Neuronal stem cell (in vitro differentiated cells): Measurements from ENCODE around the gene FAM168B.

ENCODE experiments used
- DNase-seq: peaks from one replicate; pipeline ENCODE4 v3.0.0-alpha.2; 2013; ENCODE audit warnings: low spot score
- H2AFZ ChIP-seq: one replicate; pipeline ENCODE4 v1.6.1; 2013; ENCODE audit warnings: mild to moderate bottlenecking, low read length, inconsistent platforms
- H2AK5ac ChIP-seq: 2 replicates; pipeline ENCODE4 v1.6.1; 2013; ENCODE audit warnings: low read depth, mild to moderate bottlenecking, inconsistent platforms, low read length, moderate library complexity, mixed read lengths
- H2BK120ac ChIP-seq: 2 replicates; pipeline ENCODE4 v1.6.1; 2013; ENCODE audit warnings: low read depth, mild to moderate bottlenecking, inconsistent platforms, low read length, moderate library complexity, mixed read lengths
- H2BK12ac ChIP-seq: one replicate; pipeline ENCODE4 v1.6.1; 2013; ENCODE audit warnings: low read length, inconsistent platforms
- H2BK15ac ChIP-seq: 2 replicates; pipeline ENCODE4 v1.6.1; 2013; ENCODE audit warnings: mild to moderate bottlenecking, low read length, inconsistent platforms, mixed read lengths
- H2BK5ac ChIP-seq: one replicate; pipeline ENCODE4 v1.6.1; 2013; ENCODE audit warnings: inconsistent platforms, mild to moderate bottlenecking, low read length, moderate library complexity
- H3K14ac ChIP-seq: one replicate; pipeline ENCODE4 v1.6.1; 2013; ENCODE audit warnings: low read length, inconsistent platforms
- H3K18ac ChIP-seq: 2 replicates; pipeline ENCODE4 v1.6.1; 2013; ENCODE audit warnings: low read length, inconsistent platforms
- H3K23ac ChIP-seq: 2 replicates; pipeline ENCODE4 v1.6.1; 2013; ENCODE audit warnings: low read depth, mild to moderate bottlenecking, mixed read lengths, low read length, inconsistent platforms; ENCODE audit not compliant: poor library complexity
- H3K27ac ChIP-seq: replicated peaks from 3 replicates; pipeline ENCODE4 v1.5.1; 2013; ENCODE audit warnings: low read length, inconsistent platforms
- H3K27me3 ChIP-seq, 3 experiments: 2 replicates each; pipeline ENCODE4 v1.6.1; 2013; ENCODE audit warnings: low read length in 3 of 3, mild to moderate bottlenecking in 2 of 3, inconsistent platforms in 1 of 3, low read depth in 1 of 3, mixed read lengths in 1 of 3, moderate library complexity in 1 of 3; ENCODE audit not compliant: control insufficient read depth in 3 of 3, insufficient read depth in 3 of 3
- H3K36me3 ChIP-seq, 2 donors: replicated peaks in 1 of 2; 2 replicates each; pipeline ENCODE4 v1.6.1; 2013; ENCODE audit warnings: low read length in 2 of 2; ENCODE audit not compliant: control insufficient read depth in 2 of 2, insufficient read depth in 2 of 2
- H3K4ac ChIP-seq: 2 replicates; pipeline ENCODE4 v1.6.1; 2013; ENCODE audit warnings: inconsistent platforms, mild to moderate bottlenecking, low read length, moderate library complexity
- H3K4me1 ChIP-seq, 2 donors: 1 replicate in 1 of 2; 2 replicates in 1 of 2; pipeline ENCODE4 v1.6.1; 2013; ENCODE audit warnings: low read length in 2 of 2, low read depth in 1 of 2; ENCODE audit not compliant: control insufficient read depth in 2 of 2, insufficient read depth in 1 of 2
- H3K4me2 ChIP-seq: one replicate; pipeline ENCODE4 v1.6.1; 2013; ENCODE audit warnings: mild to moderate bottlenecking, low read length, inconsistent platforms; ENCODE audit not compliant: insufficient read depth, poor library complexity, severe bottlenecking
- H3K4me3 ChIP-seq, 2 donors: 2 replicates each; pipeline ENCODE4 v1.5.1; 2013; ENCODE audit warnings: low read length in 2 of 2, mild to moderate bottlenecking in 2 of 2, inconsistent platforms in 1 of 2, moderate library complexity in 1 of 2
- H3K79me1 ChIP-seq: one replicate; pipeline ENCODE4 v1.6.1; 2013; ENCODE audit warnings: low read depth, mild to moderate bottlenecking, inconsistent platforms, low read length, moderate library complexity
- H3K9ac ChIP-seq: one replicate; pipeline ENCODE4 v1.6.1; 2013; ENCODE audit warnings: mild to moderate bottlenecking, low read depth, low read length, inconsistent platforms; ENCODE audit not compliant: poor library complexity
- H3K9me3 ChIP-seq, 2 donors: replicated peaks in 1 of 2; 2 replicates each; pipeline versions ENCODE3 to v1.6.1; 2013; ENCODE audit warnings: low read length in 2 of 2, mild to moderate bottlenecking in 2 of 2, inconsistent platforms in 1 of 2, low read depth in 1 of 2, mixed read lengths in 1 of 2, moderate library complexity in 1 of 2; ENCODE audit not compliant: control insufficient read depth in 2 of 2, insufficient read depth in 1 of 2
- H4K8ac ChIP-seq: one replicate; pipeline ENCODE4 v1.6.1; 2013; ENCODE audit warnings: low read depth, mild to moderate bottlenecking, inconsistent platforms, low read length, moderate library complexity
- H4K91ac ChIP-seq: one replicate; pipeline ENCODE4 v1.6.1; 2013; ENCODE audit warnings: low read length, low read depth, mild to moderate bottlenecking, inconsistent platforms; ENCODE audit not compliant: poor library complexity
- WGBS, 2 donors: extraction: QIAGEN DNeasy Blood & Tissue Kit; methylation state at CpG; one replicate each; pipeline ENCODE4 v1.1.7; 2013; ENCODE audit warnings: missing lambda C conversion rate in 2 of 2, mixed read lengths in 1 of 2; ENCODE audit not compliant: insufficient read length in 2 of 2, insufficient replicate concordance in 1 of 2; ENCODE audit errors: extremely low coverage in 2 of 2; 5-methylcytosine and 5-hydroxymethylcytosine counted together

Gene FAM168B

DNA sequence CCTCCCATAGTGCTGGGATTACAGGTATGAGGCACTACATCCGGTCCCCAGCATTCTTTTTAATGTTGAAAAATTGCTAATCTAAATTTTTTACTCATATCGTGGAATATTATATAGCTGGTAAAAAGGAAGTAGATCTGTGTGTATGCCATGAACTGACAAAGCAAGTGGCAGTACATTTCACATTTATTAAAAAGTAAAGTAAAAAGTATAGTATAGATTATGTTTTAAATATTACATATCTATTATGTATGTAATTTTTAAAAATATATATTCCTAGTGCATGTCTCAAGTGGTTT lies 37.0 kb upstream of the FAM168B start:
- H3K18ac ChIP-seq = no peak overlapping the region
- no peaks in the 10 kb centered on the region for H3K4me1 ChIP-seq
- H2BK12ac ChIP-seq = no peak overlapping the region
- H2BK5ac ChIP-seq = no peak overlapping the region
- DNase-seq = no peak
- no peak overlapping the region for H2BK120ac ChIP-seq
- no CpG with 5 or more reads among the region's 2 CpGs for WGBS, 2 donors
- no peaks in the 10 kb centered on the region for H3K27me3 ChIP-seq
- no peaks in the 10 kb centered on the region for H3K79me1 ChIP-seq
- no peak overlapping the region for H3K23ac ChIP-seq
- H3K9ac ChIP-seq = no peak overlapping the region
- H2BK15ac ChIP-seq = no peak overlapping the region
- no peaks in the 10 kb centered on the region for H3K9me3 ChIP-seq
- no peak overlapping the region for H3K4ac ChIP-seq
- H3K4me3 ChIP-seq = no peak overlapping the region
- H2AK5ac ChIP-seq = no peak overlapping the region
- H2AFZ ChIP-seq = no peak overlapping the region
- H3K27ac ChIP-seq = no peak overlapping the region
- no peak overlapping the region for H4K91ac ChIP-seq
- H3K4me2 ChIP-seq = no peak overlapping the region
- no peak overlapping the region for H4K8ac ChIP-seq
- H3K36me3 ChIP-seq = peaks cover 12 to 89% of the 10 kb centered on the region in 2 donors
- H3K14ac ChIP-seq = no peak overlapping the region

DNA sequence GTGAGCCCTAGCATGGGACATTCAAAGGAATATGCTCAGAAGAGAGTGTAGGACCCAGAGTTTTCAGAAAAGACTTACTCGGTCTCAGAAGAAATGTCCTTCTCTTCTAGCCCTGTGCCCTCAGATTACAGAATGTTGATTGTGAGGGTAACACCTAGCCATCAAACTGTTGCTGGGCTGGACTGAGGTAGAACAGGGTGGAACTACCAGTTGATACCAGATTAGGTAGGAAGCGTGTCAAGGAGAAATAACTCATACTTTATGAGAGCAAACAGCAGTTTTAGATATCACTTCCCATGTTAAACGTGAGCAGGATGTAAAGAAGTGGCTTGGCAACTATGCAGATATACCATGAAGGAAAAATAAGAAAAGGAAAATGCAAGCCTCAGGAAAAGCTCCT lies 34.7 kb upstream of the FAM168B start:
- no peak overlapping the region for H3K23ac ChIP-seq
- H3K18ac ChIP-seq = no peak overlapping the region
- no peaks in the 10 kb centered on the region for H3K27me3 ChIP-seq
- peaks cover 13 to 78% of the 10 kb centered on the region in 2 donors for H3K36me3 ChIP-seq
- H3K9me3 ChIP-seq = peaks cover 0 to 1% of the 10 kb centered on the region in 2 donors
- no peak for DNase-seq
- no peak overlapping the region for H2BK5ac ChIP-seq
- no peak overlapping the region for H3K27ac ChIP-seq
- no CpG with 5 or more reads among the region's 3 CpGs for WGBS, 2 donors
- H2BK15ac ChIP-seq = no peak overlapping the region
- no peak overlapping the region for H3K4me3 ChIP-seq
- no peak overlapping the region for H2AK5ac ChIP-seq
- H3K4me1 ChIP-seq = peaks cover 0 to 2% of the 10 kb centered on the region in 2 donors
- no peak overlapping the region for H2BK12ac ChIP-seq
- peaks cover 5% of the 10 kb centered on the region for H3K79me1 ChIP-seq
- H3K14ac ChIP-seq = no peak overlapping the region
- H3K4ac ChIP-seq = no peak overlapping the region
- no peak overlapping the region for H2AFZ ChIP-seq
- no peak overlapping the region for H4K91ac ChIP-seq
- H2BK120ac ChIP-seq = no peak overlapping the region
- H3K4me2 ChIP-seq = no peak overlapping the region
- H4K8ac ChIP-seq = no peak overlapping the region
- no peak overlapping the region for H3K9ac ChIP-seq

DNA sequence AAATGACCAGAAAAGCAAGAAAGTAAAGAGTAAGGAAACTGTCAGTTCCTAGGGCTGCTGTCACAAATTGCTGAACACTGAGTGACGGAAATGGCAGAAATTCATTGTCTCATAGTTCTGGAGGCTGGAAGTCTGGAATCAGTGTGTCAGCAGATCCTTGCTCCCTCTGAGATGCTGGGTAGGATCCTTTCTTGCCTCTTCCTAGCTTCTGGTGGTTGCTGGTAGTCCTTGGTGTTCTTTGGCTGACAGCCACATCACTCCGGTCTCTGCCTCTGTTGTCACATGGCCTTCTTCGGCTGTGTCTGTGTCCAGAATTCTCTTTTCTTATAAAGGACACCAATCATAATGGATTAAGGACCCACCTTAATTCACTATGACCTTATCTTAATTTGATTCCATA lies 33.8 kb upstream of the FAM168B start:
- no peak overlapping the region for H4K91ac ChIP-seq
- H4K8ac ChIP-seq = no peak overlapping the region
- no peak overlapping the region for H3K4me3 ChIP-seq
- H2BK120ac ChIP-seq = no peak overlapping the region
- no peak overlapping the region for H3K18ac ChIP-seq
- no peak overlapping the region for H3K4ac ChIP-seq
- no peaks in the 10 kb centered on the region for H3K27me3 ChIP-seq
- H2AFZ ChIP-seq = no peak overlapping the region
- H3K4me2 ChIP-seq = no peak overlapping the region
- no peak overlapping the region for H3K14ac ChIP-seq
- peaks cover 0 to 1% of the 10 kb centered on the region in 2 donors for H3K9me3 ChIP-seq
- no peak overlapping the region for H3K23ac ChIP-seq
- no peak for DNase-seq
- no peak overlapping the region for H2BK12ac ChIP-seq
- no CpG with 5 or more reads among the region's 3 CpGs for WGBS, 2 donors
- H3K9ac ChIP-seq = no peak overlapping the region
- no peak overlapping the region for H2BK15ac ChIP-seq
- H3K4me1 ChIP-seq = peaks cover 0 to 2% of the 10 kb centered on the region in 2 donors
- H2BK5ac ChIP-seq = no peak overlapping the region
- peaks cover 5% of the 10 kb centered on the region for H3K79me1 ChIP-seq
- no peak overlapping the region for H3K27ac ChIP-seq
- H3K36me3 ChIP-seq = peaks cover 15 to 78% of the 10 kb centered on the region in 2 donors
- H2AK5ac ChIP-seq = no peak overlapping the region

DNA sequence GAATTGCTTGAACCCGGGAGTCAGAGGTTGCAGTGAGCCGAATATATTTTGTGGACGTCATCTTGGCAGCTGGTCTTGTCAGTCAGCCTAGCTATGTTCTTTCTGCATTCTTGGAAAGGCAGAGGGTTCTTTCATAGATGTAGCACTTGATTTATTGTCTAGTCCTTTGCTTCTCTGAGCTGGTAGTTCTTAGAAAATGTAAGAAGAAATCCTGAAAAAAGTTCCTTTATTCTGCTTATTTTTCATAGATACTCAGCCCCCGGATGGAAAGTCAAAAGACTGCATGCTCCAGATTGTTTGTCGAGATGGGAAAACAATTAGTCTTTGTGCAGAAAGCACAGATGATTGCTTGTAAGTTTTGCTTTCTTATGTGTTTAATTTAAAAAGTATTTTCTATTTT lies 33.2 kb upstream of the FAM168B start:
- Histone ChIP-seq H3K79me1 (peaks cover 5% of the 10 kb centered on the region), H3K9ac (no peak overlapping the region), H3K4me2 (no peak overlapping the region), H2BK12ac (no peak overlapping the region), H3K9me3 (peaks cover 0 to 1% of the 10 kb centered on the region in 2 donors), H3K36me3 (peaks cover 15 to 76% of the 10 kb centered on the region in 2 donors), H2AK5ac (no peak overlapping the region), H2AFZ (no peak overlapping the region), H3K4me3 (no peak overlapping the region), H3K18ac (no peak overlapping the region), H3K27me3 (no peaks in the 10 kb centered on the region), H2BK5ac (no peak overlapping the region), H2BK120ac (no peak overlapping the region), H4K8ac (no peak overlapping the region), H3K23ac (no peak overlapping the region), H3K4me1 (peaks cover 0 to 2% of the 10 kb centered on the region in 2 donors), H3K27ac (no peak overlapping the region), H2BK15ac (no peak overlapping the region), H3K14ac (no peak overlapping the region), H3K4ac (no peak overlapping the region), H4K91ac (no peak overlapping the region)
- WGBS, 2 donors = no CpG with 5 or more reads among the region's 5 CpGs
- no peak for DNase-seq
